A549 (cell line): ENCODE measurements around the gene XPO1.

Experiments
- FOSL2 ChIP-seq, 2 experiments: fragments of 450-650 bp in 1 of 2; fragments of >200 bp in 1 of 2; sonication (Bioruptor Twin) in 1 of 2; formaldehyde crosslinking; IDR thresholded peaks; 2 replicates each; pipeline versions ENCODE4 v1.5.0 to v1.6.1; 2016 to 2020; ENCODE audit warnings: mild to moderate bottlenecking in 1 of 2, moderate library complexity in 1 of 2
- HDAC2 ChIP-seq: fragments of 200-600 bp; sonication (generic); IDR thresholded peaks from 2 replicates; pipeline ENCODE4 v1.6.1; 2016
- JUN ChIP-seq, 2 experiments: fragments of >200 bp; sonication (Bioruptor Twin); formaldehyde crosslinking; IDR thresholded peaks; 2 replicates in 1 of 2; 3 replicates in 1 of 2; pipeline ENCODE4 v1.6.1; 2016 to 2017
- JUNB ChIP-seq: fragments of >200 bp; sonication (Bioruptor Twin); formaldehyde crosslinking; IDR thresholded peaks from 2 replicates; pipeline ENCODE4 v1.6.1; 2016
- MAZ ChIP-seq: fragments of 150-350 bp; IDR thresholded peaks from 2 replicates; pipeline ENCODE4 v1.6.1; 2014; ENCODE audit warnings: antibody characterized with exemption, low read depth, low read length, borderline replicate concordance
- NR3C1 ChIP-seq: fragments of >200 bp; sonication (Bioruptor Twin); formaldehyde crosslinking; IDR thresholded peaks from 3 replicates; pipeline ENCODE4 v1.6.1; 2017
- POLR2A ChIP-seq: IDR thresholded peaks from 2 replicates; pipeline ENCODE4 v1.6.1; 2012; ENCODE audit warnings: mild to moderate bottlenecking, low read length
- RNF2 ChIP-seq: fragments of 200-600 bp; sonication (generic); IDR thresholded peaks from 2 replicates; pipeline ENCODE4 v1.6.1; 2016; ENCODE audit warnings: low read depth, mild to moderate bottlenecking, antibody characterized with exemption, moderate library complexity, borderline replicate concordance
- SMC3 ChIP-seq: fragments of >200 bp; sonication (Bioruptor Twin); formaldehyde crosslinking; IDR thresholded peaks from 3 replicates; pipeline ENCODE4 v1.6.1; 2018; ENCODE audit warnings: inconsistent platforms
- TF ChIP-seq, protein P1 (sequence below): fragments of >200 bp; sonication (Bioruptor Twin); formaldehyde crosslinking; IDR thresholded peaks from 3 replicates; pipeline ENCODE4 v1.5.1; 2016

DNA sequence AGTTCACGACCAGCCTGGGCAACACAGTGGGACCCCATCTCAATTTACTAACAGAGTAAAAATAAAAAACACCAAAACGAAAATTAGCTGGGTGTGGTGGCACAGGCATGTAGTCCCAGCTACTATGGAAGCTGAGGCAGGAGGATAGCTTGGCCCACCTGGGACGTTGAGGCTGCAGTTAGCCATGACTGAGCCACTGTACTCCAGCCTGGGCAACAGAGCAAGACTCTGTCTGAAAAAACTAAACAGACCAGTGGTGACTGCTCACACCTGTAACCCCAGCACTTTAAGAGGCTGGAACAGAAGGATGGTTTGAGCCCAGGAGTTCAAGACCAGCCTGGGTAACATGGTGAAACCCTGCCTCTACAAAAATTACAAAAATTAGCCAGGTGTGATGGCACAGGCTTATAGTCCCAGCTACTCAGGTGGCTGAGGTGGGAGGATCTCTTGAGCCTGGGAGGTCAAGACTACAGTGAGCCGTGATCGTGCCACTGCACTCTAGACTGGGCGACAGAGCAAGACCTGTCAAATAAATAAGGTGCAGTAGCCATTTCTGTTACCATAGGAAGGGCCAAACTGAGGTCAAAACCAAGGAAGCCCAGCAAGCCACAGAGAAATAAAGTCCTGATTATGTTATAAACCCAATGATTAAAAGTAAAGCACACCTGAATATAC lies 81.3 kb downstream of the XPO1 start:
- TF ChIP-seq FOSL2 (IDR thresholded peaks at IDR 0.05) (no peak), FOSL2 (CRISPR knock-in tag; IDR thresholded peaks at IDR 0.05) (no peak), POLR2A (no peak), JUN (IDR thresholded peaks at IDR 0.05) (no peak), SMC3 (no peak), MAZ (no peak), NR3C1 (no peak), HDAC2 (no peak), JUNB (no peak), RNF2 (no peak)
- TF ChIP-seq, protein P1, sequence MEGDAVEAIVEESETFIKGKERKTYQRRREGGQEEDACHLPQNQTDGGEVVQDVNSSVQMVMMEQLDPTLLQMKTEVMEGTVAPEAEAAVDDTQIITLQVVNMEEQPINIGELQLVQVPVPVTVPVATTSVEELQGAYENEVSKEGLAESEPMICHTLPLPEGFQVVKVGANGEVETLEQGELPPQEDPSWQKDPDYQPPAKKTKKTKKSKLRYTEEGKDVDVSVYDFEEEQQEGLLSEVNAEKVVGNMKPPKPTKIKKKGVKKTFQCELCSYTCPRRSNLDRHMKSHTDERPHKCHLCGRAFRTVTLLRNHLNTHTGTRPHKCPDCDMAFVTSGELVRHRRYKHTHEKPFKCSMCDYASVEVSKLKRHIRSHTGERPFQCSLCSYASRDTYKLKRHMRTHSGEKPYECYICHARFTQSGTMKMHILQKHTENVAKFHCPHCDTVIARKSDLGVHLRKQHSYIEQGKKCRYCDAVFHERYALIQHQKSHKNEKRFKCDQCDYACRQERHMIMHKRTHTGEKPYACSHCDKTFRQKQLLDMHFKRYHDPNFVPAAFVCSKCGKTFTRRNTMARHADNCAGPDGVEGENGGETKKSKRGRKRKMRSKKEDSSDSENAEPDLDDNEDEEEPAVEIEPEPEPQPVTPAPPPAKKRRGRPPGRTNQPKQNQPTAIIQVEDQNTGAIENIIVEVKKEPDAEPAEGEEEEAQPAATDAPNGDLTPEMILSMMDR: no peak
